NOMO-1 treated with dmso at 0.1 percent for 144 hours (cell line): ENCODE measurements around the gene RABL2B.
A peak's percentile ranks its signal among the peaks of the same experiment; 100 is the strongest.

Source experiments
- DNase-seq: peaks from one replicate; lab custom pipeline; 2025; ENCODE audit not compliant: unreplicated experiment; lab: John Stamatoyannopoulos, UW

The RABL2B gene

DNA sequence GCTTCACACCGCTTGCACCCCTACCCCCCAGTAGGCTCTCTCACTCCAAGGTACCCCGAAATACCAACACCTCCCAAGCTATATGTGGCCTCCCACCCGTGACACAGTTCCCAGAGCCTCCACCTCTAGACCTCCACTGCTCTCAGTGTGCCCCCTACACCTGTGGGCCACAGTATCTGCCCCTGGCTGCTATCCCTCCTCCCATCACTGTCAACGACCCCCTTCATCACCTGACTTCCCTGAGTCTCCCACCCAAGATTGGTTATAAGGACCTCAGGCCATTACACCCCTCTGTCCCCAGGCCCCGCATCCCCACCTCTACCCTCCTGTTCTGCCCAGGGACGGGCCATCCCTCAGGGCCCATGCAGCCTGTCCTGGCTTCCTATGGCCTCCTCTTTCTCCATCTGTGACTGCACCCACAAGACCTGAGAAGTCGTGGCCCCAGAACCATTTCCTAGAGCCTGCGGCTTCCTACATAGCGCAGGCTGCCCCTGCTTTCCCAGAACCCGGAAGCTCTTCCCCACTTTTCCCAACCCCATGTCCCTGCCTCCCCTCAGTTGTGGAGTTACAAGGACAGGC is 44.7 kb downstream of the RABL2B start:
- no peak for DNase-seq

DNA sequence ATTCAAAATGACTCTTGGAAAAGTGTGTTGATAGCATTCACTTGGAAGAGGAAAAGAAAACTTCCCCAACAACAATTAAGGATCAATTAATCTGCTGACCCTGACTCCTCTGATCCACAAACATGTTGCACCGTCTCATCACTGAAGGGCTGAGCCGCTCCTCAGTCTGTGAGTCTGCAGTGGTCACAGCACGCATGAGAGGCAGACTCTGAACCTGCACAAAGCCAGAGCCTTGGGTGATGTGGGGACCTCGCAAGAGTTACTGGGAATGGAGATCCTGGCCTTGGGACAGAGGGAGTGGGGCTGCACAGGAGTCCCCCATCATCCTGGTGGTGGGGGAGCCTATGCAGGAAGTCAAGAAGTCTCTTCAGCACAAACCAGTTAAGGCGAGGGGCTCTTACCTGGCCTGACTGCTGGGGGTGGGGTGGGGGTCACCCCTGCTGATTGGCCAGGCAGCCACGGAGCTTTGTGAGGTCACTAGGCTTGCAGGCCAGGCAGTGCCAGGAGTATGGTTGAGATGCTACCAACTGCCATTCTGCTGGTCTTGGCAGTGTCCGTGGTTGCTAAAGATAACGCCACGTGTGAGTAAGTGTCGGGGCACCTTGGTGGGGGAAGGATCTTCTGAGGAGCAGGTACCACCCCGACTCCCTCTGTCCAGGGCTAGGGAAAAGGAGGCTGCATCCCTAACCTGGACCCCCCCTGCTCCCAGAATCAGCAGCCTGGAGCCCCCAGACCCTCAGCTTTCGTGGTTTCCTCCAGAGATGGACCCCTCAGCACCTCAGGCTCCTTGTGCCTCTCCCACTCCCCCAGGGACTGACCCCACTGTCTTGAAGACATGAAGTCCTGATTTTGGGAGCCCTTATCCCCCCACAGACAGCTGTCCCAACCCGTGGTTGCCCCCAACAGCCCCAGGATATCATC is 45.4 kb downstream of the RABL2B start, which contains the start of gene ACR:
Gene ACR (plus strand): TSS at position 477 of the 921 bp plus-strand sequence. CDS start 32 bp downstream, at position 509.
- no peak for DNase-seq

DNA sequence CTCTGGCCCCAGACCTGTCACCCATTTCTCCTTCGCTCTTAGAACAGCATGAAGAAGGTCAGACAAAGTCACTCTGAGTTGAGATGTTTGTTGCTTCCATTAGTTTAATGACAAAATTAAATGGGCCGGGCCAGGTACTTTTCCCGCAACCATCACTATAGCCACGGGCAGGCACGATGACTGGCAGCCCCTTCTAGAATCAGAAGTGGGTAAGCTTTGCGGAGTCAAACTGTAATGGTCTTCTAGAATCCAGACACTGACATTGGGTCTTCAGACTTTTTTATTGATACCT is 47.8 kb downstream of the RABL2B start:
- DNase-seq = no peak

DNA sequence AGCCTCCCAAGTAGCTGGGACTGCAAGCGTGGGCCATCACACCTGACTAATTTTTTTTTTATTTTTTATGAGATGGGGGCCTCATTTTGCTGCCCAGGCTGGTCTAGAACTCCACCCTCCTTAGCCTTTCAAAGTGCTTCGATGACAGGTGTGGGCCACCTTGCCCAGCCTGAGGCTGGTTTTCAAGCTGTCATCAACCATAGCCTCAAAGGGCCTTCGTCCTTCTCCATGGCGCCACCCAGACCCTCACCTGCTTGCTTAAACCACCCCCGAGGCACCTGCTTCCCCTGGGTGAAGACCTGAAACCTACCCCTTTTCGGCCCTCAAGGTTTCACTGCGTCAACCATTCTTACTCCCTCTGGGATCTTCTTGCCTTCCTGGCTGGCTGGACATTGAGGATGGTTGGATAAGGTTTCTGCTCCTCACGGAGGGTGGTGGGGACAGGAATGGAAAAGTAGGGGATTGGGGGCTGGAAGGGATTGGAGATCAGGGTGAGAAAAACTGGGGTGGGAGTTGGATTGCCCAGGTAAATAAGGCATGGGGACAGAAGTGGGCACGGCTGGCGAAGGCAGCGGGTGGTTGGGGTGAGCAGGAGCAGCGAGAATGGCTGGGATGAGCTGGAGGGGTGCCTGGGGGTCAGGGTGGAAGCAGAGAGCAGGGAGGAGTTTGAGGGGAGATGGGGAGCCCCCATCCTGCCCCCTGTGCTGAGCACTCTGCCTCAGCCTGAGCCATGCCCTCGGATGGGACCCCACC is 48.3 kb downstream of the RABL2B start:
- no peak for DNase-seq

DNA sequence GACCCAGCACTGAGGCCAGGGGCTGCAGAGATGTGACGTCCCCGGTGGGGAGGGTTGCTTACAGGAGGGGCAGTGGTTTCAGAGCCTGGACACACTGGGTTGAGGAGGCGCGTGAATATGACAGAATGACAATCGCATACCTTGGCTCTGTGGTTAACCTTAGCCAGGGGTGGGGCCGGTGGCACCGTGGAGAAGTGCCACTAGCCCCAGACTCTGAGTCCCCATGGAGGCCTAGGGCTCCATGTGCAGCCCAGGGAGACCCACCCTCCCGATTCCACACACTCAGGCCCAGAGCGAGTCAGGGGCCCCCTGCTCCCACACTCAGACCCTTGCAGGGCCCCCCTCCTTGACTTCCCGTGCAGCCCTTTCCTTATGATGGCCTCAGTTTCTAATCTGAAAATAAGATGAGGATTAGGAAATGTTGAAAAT is 49.1 kb downstream of the RABL2B start:
- no peak for DNase-seq

DNA sequence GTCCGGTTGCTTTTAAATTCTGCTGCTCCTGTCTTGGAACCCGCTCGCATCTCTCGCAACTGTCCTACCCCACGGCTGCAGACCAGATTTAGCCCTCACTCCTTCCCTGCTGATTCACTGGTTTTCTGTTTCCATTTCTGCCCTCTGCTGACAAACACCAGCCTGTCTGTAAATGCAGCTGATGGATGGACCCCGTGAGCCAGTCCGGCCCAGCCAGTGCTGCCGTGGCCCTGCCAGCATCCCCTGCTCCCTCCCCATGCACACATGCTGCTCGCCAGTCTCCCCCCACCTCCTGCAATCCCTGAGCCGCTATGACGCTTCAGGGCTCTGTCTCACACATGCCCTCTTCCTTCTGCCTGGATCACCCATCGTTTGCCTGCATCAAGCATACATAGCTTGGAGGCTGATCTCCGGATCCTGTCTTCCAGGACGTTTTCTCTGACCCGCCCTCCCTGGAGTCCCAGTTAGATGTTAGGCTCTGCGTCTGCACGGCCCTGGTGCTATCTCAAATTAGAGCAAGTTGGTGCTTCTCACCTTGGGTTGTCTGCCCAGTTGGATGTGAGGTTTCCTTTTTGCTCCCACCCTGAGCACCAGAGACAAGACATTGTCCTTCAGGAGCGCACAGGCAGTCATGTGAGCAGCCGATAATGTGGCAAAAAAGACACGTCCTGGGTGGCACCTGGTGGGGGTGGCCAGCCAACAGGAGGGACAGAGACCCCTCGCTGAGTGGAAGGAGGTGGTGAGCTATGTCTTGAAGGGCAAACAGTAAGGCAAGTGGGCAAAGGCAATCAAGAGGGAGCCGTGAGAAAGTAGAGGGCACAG is 49.7 kb downstream of the RABL2B start:
- DNase-seq = no peak

DNA sequence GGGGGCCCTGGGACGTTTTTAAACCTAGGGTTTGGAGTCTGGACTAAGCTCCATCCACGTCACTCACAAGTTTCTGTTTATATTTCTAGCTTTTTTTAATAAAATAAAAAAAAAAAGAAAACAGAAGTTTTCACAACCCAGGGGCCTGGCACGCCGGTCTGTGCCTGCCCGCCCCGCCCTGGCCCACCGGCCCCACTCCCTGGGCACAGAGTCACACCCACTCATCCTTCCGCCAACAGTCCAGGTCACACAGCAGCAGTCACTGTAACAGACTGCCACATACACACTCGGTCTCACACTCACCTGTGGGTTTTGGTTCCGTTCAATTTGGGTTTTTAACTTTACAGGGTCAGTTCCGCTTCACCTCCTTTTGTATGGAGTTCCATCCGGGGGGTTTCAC is 50.8 kb downstream of the RABL2B start:
- DNase-seq = no peak

DNA sequence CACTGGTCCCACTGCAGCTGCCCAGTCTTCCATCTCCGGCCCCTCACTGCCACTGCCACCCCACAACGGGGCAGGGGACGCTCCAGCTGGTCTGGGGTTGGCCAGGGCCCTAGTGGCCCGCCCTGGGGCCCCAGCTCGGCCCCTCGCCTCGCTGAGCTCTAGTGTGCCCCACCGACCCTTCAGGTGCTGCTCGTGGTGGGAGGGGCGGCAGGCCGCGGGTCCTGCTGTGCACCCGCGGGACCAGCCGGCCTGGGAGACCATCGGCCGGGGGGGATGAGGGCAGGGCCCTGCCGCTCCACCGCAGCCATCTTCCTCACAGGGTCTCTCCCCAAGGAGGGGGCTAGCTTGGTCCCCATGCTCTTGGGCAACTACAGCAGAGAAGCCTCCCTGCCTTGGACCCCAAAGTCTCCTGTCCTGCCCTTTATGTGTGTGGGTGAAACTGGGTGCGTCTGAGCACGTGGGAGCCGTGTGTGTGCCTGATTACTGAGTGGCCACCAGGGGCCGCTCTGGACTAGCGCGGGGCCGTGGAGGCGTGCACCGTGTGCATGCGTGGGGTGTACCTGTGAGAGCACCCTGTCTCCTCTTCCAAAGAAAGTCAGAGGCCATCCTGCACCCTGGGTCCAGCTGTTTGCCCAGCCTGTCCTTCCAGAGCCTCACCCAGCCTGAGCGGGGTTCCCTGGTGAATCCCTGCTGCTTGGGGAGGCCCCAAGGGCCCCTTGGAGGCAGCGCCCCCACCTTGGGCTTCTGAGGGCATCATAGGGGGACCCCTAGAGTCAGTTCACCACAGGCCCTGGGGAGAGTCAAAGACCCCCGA is 51.4 kb downstream of the RABL2B start:
- peak; percentile 47 for DNase-seq

- no peak for DNase-seq
Observed at GRCh38 chr22:50730941-50731661, 52.3 kb downstream of the RABL2B start.

DNA sequence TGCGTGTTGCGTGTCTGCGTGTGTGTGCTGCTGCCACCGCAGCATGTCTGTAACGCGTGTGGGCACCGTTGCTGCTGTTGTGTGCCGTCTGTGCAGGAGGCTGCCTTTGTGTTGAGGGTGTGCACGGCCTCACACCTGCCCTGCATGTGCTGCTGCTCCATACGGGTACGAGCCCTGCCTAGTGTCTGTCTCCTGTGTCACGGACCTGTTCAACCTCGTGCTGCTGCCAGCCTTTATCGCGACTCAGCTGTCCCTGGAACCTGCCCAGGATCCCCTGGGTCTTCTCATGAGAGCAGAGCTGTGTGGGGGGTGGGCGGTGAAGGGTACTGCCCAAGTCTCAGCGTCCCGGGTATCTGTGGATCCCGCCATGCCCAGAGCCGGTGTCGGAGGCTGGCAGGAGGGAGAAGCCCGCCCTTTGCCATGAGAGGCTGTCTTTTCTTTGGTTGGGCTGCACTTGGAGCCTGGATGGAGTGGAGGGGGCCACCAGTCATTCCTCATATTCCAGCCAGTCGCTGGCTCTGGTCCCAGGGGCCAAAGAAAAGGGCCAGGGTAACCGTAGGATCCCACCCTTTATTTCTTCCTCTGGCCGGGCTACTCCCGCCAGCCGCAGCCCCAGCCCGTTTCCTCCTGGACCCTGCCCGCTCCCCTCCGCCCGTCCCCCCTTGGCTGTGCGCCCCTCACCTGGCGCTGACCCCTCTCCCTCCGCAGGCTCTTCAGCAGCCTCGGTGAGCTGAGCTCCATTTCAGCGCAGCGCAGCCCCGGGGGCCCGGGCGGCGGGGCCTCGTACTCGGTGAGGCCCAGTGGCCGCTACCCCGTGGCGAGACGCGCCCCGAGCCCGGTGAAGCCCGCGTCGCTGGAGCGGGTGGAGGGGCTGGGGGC is 53.2 kb downstream of the RABL2B start:
- no peak for DNase-seq

- DNase-seq = no peak
Observed at GRCh38 chr22:50729391-50730012, 53.9 kb downstream of the RABL2B start.

DNA sequence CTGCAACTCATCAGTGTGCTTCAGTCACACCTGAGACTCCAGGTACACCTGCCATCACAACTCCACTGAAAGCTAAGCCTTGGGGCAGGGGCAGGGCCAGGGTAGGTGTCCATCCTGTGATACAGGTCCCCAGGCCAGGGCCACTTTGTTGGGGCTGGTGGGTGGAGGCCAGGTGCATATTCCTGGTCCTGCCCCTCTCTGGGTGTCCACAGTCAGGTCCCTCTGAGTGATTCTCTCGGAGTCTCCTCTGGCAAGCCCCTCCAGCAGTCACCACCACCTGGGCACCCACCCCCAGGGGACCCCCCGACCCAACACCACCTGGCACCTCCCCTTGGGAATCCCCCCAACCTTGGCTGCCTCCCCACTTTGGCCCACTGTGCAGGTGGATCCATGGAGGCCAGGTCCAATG is 54.9 kb downstream of the RABL2B start:
- DNase-seq = no peak

GRCh38 chr22:50727678-50728522 is 55.5 kb downstream of the RABL2B start:
- no peak for DNase-seq

DNA sequence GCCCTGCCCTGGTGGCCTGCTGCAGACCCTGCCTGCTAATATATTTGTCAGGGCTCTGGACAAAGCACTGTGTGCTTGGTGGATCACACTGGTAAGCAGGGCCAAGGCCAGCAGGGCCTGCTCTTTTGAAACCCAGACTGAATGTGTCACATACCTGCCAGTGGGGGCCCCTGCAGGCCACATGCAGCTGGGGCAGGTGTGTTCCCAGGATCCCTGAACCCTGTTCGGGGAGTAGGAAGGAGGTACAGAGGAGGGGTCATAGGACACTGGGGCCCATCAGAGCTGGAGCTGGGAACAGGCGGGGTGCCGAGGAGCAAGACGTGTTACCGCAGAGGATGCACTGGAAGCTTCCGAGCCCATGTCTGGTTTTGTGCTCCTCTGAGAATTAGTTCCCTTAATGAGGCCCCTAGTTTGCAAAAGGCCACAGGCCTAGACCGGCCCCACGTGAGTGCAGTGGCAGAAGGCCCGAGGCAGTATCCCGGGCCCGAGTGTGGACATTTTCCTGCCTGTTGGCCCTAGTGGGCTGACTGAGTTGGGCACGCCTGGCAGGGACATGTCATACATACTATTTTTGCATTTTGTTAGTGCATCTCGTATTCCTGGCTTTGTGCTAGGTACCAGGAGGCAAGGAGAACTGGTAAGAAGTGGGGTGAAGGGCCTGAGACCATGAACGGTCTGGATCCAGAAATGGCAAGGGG is 56.6 kb downstream of the RABL2B start:
- DNase-seq = no peak

- no peak for DNase-seq
Observed at GRCh38 chr22:50725597-50725996, 57.8 kb downstream of the RABL2B start.

GRCh38 chr22:50724616-50725015 is 58.8 kb downstream of the RABL2B start:
- no peak for DNase-seq

DNA sequence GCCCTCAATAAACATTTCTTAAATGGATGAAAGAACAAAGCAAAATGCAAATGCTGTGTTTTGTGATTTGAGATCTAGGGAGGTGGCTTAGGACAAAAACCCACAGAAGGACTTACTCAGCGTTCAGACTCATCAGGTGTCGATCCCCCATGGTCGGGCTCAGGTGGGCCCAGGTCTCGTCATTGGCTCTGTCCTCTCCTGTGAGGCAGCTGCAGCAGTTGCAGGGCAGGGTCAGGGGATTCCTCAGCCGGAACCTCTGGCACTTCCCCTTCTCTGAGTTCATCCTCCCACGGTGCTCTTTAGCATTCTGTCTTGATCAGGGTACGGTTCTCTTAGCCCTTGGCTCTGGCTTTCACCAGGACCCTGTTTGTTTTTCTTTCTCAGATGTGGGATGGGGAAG is 59.4 kb downstream of the RABL2B start:
- DNase-seq = no peak
